NCI-H1417 treated with DMSO at 0.1 percent for 48 hours (cell line): ENCODE data around the gene CKMT2.

Experiments used
- DNase-seq: peaks from one replicate; lab custom pipeline; 2025; lab: John Stamatoyannopoulos, UW

CKMT2 gene

DNA sequence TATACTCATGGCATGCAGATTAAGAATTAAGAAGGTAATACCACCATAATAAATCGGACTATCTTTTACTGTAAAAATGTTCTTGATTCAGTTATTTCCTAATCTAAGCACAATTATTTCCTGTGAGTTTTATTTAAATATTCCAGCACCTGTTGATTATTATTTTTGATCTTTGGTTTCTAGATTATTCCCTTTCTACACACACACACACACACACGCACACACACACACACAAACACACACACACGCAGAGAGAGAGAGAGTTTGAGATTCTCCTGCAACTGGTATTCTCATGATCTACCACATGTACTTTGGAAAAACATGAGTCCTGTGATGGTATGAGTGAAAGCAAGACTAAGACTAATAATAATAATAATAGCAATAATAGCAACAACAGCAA lies 17.0 kb upstream of the CKMT2 start:
- no peak for DNase-seq

DNA sequence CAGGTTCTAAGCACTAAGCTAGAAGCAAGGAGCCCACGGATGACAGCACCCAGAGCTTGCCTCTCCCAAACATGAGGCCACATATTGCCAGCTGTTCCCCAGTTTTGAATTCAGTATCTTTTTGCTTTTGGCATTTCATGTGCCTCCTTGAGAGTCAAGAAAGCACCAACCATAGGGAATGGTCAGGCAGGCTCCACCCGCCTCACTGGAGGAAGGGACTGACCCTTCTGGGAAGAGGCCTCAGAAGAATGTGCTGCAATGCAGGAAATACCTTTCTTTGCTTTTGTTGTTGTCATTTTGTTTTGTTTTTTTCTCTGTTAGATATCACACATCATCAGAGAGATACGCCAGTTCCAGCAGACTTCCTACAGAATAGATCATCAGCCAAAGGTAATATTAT lies 13.7 kb upstream of the CKMT2 start:
- DNase-seq: no peak

DNA sequence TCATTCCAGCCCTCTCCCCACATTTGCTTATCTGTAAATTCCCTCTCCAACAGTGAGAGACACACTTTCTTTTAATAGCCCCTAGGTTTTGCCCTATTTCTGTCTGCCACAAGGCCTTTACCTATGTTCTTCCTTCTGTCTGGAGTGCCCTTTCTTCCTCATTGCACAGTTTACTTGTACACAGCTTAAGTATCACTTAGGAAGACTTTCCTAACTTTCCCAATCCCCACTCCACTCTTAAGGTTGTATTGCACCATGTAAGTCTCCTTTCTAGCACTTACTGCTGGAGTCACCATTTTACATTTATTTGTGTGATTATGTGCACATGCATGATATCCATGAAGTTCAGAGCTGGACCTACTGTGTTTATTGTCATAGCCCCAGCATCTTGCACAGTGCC lies 10.8 kb upstream of the CKMT2 start:
- no peak for DNase-seq

DNA sequence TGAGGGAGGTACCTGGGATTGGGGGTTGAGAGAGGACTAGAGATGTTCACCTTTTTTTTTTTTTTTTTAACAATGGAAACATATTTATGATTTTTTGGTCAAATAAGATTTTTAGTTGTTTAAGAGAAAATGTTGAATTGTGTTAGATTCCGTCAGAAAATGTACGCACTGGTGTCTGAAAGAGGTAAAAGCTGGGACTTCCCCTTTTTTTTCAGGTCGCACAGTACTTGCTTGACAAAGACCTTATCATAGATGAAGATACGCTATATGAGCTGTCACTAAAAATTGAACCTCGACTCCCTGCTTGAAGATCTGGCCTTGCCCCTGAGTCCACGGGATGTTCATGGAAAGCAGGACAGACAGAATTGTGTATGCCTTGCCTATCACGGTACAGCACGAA lies 7.7 kb upstream of the CKMT2 start:
- DNase-seq: no peak

DNA sequence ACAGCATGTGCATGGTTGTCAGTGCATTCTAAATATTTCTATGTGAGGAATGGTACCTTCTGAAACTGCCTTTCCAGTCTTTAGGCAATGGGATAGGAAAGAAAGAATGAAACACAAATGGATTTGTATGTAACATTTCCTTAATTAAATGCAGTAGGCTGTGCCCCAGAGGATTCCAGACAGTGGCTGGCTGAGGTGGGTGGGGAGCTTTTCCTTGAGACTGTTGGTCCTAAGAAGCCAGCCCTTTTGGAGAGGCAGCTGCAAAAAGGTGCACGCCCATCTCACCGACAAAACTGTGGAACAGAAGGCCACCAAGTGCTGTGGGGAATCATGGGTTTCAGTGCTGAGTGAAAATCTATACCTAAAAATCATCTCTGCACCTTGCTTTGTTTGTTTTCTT lies 6.8 kb upstream of the CKMT2 start:
- no peak for DNase-seq

DNA sequence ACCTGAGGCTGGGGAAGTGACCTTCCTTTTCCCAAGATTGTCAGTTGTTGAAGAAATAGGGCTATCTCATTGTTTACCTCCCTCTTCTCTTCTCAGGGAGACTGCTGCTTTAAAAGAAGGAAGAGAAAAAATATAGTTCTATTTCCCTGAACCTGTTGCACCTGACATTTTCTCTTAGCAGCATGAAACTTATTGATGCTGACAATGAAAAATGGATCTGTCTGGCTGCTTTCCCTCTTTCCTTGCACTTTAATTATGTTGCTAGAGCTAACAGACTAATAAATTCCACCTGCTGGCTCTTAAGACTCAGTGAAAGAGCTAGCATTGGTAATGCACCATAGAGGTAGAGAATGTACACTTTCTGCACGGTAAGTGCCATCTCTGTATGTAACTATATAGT lies 6.2 kb upstream of the CKMT2 start:
- DNase-seq: peak; percentile 12

DNA sequence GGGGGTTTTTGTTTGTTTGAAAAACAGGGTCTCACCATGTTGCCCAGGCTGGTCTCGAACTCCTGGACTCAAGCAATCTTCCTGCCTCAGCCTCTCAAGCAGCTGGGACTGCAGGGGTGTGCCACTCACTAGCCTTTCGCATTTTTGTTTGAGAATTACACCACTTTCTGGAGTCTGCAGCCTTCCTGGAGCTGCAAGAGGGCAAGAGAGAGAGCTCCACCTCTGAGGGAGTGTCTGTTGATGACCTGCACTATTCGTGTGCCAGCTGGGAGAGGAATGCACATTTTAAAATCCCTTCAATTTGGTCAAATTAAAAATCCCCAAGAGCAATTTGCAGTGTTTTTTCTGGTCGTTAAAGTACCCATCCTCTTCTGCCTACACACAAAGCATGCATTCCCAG lies 5.0 kb upstream of the CKMT2 start:
- no peak for DNase-seq

DNA sequence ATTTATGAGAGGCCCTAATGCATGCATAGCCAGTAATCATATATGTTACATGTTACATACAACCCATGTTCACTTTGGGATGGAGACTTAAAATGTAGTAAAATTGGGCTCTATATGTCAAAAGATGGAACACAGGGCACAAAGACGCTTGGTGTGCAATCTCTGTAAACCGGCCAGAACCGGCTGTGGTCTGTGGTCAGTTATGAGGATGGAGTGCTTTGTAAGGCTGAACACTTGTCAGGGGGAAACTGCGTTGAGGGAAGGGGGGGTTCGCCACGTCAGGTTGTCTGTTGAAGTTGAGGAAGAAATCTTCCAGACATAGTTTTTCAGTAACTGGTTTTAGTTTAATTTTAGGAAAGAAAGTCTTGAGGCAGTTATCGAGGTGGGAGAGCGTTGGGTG lies 2.7 kb upstream of the CKMT2 start:
- DNase-seq: no peak

DNA sequence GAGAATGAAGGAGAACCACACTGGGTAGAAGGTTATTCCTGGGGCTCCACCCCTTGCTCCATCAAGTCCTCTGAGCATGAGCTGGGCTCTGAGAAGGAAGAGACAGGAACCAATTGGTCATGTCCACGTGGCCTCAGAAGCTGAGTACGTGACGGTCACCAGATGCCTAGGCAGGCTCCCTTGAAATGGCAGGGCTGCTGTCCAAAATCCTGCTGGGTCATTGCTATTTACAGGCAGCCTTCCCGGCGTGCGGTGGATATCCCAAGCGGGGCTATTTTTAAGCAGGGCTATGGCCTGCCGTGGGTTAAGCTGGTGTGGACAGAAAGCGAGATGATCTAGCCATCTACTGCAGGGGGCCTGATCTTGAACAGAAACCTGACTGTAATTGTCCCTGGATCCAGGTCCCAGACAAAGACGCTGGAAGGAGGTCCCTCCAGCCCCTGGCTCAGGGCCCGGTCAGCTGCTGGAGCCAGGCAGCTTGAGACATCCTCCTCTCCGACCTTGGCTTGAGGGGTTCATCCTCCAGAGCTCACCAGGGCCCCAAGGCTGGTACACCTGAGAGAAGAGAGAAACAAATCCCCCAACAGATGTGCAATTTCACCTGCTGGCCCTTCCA lies 550 bp upstream of the CKMT2 start:
- DNase-seq: no peak

DNA sequence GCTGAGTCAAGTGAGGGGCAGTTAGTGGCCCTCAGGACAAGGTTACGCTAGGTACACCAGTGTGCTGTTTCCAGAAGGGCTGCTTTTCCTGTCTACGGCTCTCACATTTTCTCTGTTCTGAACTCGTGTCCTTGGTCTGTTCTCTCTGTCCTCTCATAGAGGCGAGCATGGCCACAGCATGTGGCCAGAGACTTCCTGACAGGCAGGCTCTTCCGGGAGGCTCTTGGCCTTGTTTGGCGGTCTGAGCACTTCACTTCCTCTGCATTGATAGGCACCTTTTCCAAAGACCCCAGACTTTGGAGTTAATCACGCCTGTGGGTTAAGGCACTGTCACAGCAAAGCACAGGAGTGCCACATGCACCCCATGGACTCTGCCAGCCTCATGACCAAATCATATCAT lies 1.2 kb downstream of the CKMT2 start:
- DNase-seq: no peak

DNA sequence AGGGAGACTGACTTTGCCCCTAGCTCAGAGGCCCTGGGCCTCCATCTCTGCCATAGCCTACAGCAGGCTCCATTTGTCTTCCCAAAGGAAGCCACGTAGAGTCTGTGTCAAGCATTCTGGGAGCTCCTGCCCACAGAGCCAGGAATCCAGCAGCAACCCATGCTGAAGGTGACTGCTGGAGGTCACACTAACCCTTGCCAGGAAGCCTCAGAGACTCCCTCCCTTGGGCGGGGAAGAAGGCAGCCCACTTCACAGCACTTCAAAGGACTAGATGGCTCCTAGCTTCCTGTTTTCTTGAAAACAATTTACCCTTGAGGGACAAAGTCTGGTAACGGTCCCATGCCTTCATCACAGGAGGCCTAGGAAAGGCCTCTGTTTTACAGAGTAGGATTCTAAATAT lies 1.7 kb downstream of the CKMT2 start:
- no peak for DNase-seq

DNA sequence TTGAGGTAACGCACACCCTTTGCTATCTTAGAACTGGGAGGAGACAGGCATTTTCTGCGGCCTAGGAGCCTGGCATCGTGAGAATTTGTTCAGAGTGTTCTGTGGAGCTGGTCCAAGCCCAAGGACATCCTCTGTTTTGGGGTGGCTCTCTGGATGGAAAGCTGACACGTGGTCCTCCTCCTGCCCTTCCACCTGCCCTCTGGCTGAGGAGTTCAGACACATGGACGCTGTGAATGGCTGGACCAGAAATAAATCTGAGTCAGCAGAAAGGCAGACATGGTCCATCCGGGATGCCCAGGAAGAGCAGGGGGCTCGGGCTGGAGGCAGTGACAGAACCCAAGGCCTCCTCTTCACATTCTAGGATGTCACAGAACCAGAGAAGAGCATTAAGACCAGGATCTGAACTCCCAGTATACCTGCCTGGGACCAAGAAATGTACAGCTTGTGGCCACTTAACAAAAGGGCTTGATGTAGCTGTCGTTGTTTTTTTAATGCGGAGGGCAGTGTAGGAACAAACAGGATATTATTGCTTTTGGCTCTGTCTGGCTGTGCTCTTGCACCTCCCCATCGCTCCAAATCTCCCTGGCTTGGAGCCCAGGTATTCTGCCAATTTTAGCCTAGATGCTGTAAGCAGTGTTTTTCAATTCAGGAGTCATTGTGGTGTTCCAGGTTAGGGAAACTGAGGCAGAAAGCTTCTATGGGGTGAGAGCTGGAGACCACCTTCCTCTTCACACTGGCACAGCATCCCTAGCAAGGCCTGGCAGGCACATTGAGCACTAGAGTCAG lies 2.4 kb downstream of the CKMT2 start:
- no peak for DNase-seq

DNA sequence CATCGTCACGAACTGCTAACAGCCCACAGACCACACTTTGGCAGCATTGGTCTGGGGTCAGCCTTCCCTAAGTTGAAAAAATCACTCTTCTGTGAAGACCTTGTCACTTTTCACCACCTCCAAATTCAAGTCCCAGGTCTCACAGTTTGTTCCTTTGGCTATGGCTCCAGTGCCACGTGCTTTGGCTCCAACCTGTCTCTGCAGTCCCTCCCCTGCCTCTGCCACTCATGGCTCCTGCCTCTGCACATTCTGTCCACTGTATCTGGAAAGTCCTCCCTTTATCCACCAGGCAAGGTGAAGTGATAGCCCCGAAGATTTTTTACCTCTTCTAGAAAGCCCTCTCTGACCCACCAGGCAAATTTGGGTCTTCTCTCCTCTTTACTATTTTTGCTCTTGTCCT lies 5.3 kb downstream of the CKMT2 start:
- DNase-seq: no peak

DNA sequence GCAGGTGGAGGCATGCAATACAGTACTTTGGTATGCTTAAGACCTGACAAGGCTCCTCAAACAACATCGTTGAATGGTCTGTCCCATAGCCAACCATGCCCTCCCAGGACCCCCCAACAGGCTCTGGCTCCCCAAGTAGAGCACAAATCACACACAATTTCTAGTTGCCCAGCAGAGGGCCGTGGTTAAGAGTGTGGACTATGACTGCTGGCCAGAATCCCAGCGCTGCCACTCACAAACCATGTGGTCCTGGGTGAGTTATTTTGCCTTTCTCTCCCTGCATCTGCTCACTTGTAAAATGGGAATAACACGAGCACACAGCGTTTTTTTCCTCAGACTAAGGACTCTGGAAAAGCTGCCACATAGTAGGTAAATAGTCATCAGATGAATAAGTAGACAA lies 6.5 kb downstream of the CKMT2 start:
- DNase-seq: no peak

DNA sequence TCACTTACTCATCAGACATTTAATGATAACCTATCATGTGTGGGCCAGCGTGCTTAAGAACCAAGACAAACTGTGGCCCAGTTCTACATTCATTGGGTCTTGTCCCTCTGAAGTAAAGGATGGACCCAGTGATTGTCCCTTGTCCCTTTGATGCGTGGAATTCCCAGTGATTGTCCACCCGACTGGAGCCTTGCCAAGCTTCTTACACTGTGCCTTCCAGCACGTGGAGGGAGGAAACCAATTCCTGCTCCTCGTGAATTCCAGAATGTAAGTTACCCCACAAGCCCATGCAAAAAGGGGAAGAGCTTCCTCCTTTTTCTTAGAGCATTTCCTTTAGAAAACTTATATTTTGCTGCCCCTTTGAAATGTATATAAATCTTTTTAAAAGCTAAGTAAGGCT lies 7.9 kb downstream of the CKMT2 start:
- DNase-seq: no peak

DNA sequence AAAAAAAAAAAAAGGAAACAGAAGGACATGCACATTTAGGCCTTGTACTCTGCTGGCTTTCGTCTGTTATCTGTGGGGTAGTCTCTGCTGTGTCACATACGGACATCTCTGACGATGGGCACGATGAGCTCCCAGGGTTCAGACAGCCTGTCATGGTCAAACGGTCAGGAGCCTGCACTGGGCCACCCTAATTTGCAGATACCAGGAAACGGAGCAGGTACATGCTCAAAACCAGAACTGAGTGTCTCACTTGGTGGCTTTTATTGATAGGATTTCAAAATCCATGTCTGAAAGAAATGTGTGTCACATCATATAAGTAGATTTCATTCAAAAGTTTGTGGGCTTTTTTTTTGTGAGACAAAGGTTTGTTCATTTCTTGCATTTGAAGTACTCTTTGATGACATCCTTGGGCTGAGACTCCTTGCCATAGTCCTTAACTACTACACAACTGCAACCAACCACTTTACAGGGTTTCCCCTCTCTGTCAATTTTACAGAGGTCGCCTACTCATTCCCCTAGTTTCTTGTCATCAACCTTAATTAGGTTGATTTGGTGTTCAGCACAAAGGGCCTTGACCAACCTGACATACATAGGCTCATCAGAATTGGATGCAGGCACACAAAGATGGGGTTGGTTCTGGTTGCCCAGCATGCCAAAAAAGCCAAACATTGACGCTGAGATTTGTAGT lies 9.0 kb downstream of the CKMT2 start:
- DNase-seq: no peak

DNA sequence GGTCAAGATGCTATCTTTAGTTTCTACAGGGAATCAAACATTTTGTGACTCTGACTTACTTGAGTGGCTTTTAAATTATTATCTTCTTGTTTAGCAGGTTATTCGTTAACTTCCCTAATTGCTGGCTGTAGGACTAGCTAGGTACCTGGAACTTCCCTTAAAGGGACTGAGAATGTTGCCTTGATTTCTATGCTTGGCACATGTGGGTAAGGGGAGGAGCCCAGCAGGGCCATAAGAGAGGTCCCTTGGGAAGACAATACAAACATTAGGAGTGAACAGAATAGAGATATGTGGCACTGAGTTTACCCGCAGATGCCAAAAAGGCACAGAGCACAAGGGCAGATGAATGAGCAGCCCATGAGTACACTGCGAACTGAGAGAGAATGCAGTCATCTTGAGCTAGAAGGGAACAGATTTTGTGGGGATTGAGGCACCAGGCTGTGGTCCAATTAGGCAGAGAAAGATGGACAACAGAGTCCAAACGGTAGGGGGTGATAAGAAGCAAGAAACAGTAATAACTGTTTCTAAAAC lies 9.8 kb downstream of the CKMT2 start:
- no peak for DNase-seq

DNA sequence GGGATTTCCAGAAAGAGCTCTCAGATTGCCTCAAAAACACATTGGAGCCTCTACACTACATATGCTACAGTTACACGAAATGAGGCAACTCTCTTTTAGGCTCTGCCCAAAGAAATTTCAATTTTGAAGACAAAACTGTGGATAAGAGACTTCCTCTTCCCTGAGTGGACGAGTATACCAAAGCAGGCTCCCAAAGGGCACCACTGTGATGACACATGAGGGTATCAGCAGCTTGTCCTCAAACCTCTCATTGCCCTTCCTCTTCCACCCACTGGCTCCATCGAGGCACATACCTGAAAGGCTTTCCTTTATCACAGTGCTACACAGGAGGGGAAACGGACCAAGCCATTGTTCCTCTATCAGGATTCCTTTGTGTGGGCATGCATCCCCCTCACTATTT lies 11.3 kb downstream of the CKMT2 start:
- no peak for DNase-seq

DNA sequence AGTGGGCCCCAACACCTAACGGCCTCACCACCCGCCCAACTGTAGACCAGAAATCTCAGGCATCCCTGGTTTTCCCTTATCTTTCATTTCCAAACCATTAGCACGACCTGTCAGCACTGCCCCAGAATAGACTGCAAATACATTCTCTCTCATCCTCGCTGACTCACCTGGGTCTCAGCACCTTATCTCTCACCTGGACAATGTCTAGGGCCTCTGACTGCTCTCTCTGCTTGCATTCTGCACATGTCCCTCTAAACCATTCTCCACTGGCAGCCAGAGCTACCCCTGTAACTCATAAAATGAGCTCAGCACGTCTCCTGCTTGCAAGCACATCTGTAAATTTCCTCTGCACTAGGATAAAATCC lies 12.7 kb downstream of the CKMT2 start:
- DNase-seq: no peak

DNA sequence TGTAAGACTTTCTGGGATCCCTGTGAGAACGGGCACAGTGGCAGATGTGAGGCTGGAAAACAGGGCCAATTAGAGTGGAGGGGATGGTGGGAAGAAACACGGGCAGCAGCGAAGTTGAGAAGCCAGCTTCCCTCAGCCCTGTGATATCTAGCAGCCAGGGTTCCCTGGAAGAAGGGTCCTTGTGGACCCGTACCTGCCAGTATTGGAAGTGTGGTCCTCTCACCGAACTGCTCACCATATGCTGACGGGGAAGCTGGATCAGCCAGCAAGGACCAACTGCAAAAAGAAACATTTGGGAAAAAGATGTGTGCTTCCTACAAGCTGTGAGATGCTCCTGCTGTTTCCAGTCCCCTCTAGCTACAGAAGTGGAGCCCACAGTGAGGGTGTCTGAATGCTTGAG lies 13.6 kb downstream of the CKMT2 start:
- no peak for DNase-seq

DNA sequence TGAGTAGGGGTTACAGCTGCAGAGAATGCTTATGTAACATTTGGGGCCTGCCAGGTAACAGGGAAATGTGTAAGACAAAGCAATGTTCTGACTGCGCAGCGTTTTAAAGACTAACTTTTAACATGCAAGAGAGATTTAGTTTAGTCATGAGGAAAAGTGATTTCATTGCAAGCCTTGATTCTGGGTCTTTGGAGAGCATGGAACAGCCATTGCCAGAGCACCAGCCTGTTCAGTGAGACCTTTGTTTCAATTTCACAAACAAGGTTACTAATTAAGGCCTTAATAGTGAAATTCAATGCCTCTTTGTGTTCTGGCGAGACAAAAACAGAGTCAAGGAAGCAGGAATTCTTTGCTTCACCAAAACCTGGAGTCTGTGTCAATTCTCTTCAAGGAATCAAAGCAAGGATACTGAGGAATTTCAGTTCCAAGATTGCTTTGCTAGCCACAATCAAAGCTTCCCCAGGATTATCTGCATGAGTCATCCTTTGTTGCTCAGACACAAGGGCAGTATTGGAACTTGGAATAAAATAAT lies 14.4 kb downstream of the CKMT2 start:
- DNase-seq: no peak

DNA sequence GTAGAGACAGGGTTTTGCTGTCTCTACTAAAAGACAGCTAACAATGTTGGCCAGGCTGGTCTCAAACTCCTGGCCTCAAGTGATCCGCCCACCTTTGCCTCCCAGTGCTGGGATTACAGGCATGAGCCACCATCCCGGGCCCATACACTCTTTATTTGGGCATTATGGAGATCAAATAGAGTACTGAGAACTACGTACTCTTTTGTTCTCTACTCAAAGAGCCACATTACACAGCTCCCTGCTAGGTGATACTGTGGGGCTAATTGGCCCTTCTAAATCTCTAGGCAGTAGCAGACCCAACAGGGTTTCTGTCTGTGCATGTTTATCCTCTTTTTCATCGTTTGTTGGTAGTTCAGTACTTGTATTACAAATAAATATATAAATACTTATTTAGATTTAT lies 16.1 kb downstream of the CKMT2 start:
- no peak for DNase-seq

DNA sequence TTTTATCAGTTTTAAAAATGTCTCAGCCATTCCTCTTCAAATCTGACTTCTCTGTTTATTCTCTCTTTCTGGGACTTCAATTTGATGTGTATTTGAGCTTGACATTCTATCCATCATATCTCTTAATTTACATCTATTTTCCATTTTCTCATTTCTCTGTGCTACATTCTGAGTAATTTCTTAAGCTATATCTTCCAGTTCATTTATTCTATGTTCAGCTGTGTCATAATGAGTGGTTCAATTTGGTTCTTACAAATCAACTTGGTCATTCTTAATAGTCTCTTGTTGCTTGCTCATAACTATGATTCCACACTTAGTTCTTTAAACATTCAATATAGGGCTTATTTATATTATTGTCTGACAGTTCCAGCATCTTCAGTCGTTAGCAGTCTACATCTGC lies 16.9 kb downstream of the CKMT2 start:
- no peak for DNase-seq
